GM21360 (cell line): Measurements from ENCODE around the gene SHC4.

ENCODE experiments used
- ATAC-seq: cut with Tn5 transposase; IDR thresholded peaks from one replicate; pipeline ENCODE4 v1.9.1; 2021; ENCODE audit warnings: mild to moderate bottlenecking, moderate library complexity; ENCODE audit not compliant: unreplicated experiment

SHC4 gene

GRCh38 chr15:48888191-48888590 is 75.5 kb downstream of the SHC4 start:
- peak; percentile 48 for ATAC-seq

DNA sequence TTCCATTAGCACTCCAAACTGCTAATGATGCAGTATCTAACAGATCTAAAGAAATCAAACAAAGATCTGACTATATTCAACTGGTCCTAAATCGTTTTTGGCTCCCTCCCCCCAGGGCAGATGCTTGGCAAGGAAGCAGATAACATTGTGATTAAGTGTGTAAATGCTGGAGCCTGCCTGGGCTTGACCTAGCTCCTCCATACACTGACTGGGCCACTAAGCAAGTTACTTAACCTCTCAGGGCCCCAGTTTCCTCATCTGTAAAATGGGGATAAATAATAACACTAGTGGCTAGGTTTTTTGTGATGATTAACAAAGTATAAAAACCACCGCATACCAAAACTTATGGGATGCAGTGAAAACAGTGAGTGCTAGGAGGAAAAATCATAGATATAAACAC is 76.6 kb downstream of the SHC4 start:
- no peak for ATAC-seq

- ATAC-seq, result no peak
These were observed 80.0 kb downstream of the SHC4 start for GRCh38 chr15:48883699-48884098.

DNA sequence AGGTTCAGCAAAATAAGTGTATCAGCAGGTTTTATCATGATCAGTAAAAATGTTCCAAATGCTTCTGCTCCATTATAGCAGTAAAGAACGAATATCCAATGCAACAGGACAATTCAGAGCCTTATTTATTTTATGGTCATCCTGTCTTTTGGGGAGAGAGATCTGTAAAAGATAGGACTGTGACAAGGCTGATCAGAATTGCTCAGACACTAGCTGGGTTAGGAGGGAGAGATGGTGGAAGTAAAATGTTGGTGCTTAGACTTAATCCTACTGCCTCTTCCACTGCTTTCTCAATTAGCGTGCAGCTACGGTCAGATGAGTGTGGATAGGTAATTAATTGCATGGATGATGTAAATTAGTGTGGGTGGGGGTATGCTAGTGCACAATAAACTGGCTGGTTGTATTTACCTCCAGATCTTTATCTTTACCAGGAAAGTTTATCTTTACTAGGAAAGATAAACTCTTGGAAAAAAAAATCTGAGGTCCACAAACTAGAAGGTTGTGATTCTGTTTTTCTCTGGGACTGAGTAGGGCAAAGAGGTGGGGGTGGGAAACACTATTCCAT is 83.6 kb downstream of the SHC4 start:
- ATAC-seq, result no peak

DNA sequence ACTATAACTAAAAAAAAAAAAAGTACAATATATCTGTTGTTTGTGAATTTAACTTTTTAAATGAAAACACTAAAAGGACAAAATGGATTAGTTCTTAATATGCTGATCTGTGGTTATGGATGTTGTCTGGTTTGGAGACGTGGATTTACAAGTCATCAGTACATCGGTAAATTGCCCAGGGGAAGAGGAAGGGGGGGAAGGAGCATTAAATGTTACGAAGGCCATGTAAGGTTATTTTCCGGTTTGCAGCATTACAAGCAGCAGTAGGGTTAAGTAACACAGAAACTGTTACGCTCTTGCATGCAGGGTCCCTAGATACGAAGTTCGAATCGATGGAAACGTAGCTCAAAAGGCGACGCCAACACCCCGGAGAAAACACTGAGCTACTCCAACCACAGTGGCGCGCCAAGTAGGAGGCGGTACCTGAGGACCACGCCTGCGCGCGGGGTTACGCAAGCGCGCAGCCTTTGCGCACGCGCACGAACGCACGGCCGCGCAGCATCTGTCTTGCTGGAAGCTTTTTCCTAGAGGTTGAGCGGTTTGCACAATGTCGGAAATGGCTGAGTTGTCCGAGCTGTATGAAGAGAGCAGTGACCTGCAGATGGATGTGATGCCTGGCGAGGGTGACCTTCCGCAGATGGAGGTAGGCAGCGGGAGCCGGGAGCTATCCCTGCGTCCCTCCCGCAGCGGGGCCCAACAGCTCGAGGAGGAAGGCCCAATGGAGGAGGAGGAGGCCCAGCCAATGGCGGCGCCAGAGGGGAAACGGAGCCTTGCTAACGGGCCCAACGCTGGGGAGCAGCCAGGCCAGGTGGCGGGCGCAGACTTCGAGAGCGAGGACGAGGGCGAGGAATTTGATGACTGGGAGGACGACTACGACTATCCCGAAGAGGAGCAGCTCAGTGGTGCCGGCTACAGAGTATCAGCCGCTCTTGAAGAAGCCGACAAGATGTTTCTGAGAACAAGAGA is 85.8 kb downstream of the SHC4 start, which contains the start of gene EID1:
Gene EID1, plus strand, starts transcription at position 505 of the 966 bp plus-strand sequence. Its CDS starts 43 bp downstream, at position 548.
- peak; percentile 89 for ATAC-seq

DNA sequence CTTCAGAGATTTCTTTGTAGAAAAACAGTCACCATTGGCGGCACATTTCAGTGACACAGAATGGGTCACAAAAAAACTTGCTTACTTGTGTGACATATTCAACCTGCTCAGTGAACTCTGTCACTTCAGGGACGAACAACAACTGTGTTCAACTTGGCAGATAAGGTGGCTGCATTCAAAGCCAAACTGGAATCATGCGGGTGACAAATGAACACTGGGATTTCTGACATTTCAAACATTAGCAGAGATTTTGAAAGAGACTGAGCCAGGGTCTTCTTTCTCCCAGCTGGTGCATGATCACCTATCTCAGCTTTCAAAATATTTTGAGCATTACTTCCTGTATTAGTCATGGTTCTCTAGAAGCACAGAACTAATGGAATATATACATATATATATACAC is 87.7 kb downstream of the SHC4 start:
- no peak for ATAC-seq

DNA sequence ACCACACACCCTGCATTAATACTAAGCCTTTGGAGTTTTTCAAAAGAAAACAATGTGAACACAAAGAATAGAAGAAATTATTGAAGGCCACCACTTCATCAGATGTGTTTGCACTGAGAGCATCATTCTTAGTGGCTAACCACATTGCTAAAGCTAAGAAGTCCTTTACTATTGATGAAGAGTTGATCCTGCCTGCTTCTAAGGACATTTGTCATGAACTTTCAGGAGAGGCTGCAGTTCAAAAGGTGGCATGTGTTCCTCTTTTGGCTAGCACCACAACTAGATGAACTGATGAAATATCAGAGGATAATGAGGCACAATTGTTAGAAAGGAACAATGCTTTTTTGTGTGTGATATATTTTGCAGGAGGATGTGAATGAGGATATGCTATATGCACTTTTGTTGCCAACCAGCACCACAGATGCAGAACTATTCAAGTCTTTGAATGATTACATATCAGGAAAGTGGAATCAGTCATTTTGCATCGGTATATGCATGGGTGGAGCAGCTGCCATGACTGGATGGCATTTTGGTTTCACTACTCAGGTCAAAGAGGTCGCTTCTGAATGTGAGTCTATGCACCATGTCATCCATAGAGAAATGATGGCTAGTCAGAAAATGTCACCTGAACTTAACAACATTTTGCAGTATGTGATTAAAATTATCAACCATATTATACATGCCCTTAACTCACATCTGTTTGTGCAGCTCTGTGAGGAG is 88.3 kb downstream of the SHC4 start:
- no peak for ATAC-seq

- ATAC-seq, result no peak
These were observed 91.1 kb downstream of the SHC4 start for GRCh38 chr15:48872632-48873031.

DNA sequence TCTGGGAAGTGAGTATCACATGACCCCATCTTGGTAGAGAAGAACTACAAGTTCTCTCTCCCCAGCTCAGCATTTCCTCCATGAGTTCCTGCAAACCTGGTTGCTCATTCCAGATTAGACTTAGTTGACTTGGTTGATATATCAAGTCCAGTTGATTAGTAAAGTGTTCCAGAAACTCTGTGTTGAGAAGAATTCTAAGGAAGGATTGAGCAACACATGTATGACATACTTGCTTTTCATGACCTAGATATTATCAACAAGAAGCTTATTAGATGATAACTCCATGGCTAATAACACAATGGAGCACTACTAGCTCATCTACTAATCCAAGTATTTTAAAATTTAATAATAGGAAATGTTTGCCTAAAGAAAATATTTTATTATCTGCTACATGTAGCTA is 92.2 kb downstream of the SHC4 start:
- ATAC-seq, result no peak

GRCh38 chr15:48869966-48870365 is 93.8 kb downstream of the SHC4 start:
- no peak for ATAC-seq

DNA sequence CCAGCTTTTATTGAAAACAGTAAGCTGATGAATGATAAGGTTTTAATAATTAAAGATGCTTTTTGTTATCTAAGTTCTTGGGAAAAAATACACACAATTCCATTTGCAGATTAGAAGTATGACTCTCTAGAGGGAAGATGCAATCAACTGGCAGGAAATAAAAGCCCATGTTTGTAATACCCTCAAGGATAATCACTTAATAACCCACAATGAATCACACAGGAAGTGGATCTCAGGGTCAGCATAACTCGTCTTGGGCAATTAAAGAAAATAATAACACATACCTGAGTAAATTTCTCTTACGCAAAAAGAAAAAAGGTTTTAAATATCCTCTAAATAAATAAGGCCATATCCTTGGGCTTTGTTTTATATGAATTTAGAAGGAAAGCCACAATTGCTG is 95.2 kb downstream of the SHC4 start:
- no peak for ATAC-seq

- no peak for ATAC-seq
These were observed 95.7 kb downstream of the SHC4 start for GRCh38 chr15:48868023-48868422.

DNA sequence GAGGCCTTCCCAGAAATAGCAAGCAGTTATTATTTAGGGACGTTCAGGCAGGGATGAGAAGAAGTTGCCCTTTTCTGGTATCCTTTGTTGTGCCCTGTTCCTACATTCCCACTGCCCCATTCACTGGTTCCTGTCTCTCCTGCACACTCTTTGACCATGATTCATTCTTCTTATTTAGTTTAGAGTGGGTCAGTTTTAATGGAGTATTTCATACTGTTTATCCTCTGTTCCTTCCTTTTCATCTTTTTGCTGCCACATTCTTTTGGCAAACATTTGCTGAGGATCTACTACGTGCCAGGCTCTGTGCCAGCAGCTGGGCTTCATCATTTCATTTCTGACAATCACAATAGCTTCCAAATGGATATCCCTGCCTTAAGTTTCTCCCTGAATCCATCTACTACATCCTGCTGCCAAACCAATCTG is 97.6 kb downstream of the SHC4 start:
- ATAC-seq, result no peak

DNA sequence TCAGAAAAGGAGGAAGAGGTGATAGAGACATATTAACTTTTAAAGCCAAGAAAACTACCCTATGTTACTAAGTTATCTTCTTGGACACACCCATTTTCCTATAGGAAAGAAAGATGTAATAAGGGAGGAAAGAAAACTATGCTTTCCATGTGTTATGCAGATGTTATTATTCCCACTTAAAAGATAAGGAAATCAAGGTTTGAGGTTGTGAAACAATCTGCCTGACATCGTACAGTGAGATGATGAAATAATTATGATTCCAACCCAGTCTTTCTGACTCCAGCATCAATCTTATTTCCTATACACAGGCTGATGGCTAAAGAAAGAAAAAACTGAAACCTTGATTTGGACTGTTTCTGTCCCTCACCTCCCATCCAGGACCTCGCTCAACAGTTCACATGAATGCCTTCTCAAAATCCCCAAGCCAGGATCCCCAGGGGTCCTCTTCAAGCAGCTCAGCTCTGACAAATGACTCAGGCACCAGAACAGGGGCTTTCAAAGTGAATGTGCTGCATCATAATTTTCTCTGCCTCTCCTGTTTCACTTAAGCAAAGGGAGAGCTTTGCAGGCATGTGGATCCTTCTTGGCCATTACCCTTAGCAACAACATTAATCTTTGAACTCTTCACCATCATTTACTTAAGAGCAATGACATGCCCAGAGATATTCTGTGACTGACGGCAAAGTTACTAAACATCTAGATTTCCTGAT is 98.2 kb downstream of the SHC4 start:
- ATAC-seq, result no peak

DNA sequence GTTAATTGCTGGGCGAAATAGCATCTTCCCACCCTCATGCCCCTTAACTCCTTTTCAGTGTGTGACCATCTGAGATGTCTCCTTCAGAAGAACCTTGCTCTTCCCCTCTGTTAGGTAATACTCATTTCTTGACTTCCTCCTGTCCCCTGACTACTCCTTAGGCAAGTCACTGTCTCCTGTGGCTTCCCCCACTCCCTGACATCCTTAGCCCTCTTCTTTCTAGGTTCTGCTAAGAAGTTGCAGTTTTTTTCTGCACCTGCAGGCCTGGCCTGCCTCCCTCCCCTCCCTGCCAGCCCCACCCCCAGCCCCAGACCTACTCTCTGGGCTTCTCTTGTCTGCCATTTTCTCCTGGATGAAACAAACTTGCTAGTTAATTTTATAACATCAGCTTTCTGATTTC is 101.0 kb downstream of the SHC4 start:
- ATAC-seq, result no peak

- no peak for ATAC-seq
These were observed 101.8 kb downstream of the SHC4 start for GRCh38 chr15:48861813-48862431.

DNA sequence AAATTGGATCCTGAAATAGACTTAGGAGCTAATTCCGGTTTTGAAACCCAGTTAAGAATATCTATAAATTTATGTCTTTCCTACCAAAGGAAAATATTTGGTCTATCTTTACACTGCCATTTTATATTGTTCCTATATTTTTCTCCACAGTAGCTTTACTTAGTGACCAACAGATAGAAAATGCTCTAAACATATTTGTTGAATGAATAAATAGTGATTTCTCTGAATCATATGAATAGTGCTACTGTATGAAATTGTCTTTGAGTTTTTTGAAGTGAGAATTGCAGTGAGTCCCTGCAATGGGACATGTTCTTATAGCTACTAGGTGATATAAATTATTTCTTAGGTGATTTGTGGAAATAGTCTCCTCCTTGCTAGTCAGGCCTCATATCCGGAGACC is 104.3 kb downstream of the SHC4 start:
- no peak for ATAC-seq

DNA sequence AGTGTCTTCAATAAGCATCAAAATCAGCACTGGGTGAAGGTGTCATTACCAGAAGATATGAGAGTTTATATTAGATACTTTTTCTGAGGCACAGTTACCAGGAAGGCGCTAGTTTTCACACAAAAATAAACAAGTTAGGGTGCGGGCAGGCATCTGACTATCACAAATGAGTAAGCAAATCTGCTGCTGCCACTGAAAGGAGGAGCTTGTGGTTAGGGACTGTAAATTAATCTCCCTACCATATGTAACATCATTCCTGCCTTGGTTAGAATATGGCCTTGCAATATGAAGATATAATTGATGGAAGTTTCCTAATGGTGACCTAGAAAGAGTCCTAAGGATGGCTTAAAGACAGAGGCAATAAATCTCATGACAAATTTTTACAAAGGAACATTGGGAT is 105.3 kb downstream of the SHC4 start:
- no peak for ATAC-seq

DNA sequence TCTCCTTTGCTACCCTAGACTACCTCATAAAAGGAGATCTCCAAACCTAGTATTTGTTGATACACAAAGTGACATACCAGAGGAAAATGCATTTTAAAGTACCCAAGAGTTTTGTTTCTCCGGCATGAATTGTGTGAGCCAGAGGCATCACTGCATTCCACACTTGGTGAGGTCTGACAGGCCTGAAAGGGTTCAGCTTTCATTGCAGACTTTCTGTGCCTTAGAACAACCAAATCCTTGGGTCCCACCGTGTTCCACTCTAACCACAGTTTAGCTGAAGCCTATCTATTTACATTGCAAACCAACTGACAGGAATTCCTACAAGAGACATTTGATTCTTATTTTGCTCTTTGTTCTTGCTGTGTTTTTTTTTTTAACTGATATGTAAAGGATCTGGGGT is 106.8 kb downstream of the SHC4 start:
- no peak for ATAC-seq
